GM06990 (cell line): ENCODE data around the gene AKAP6.

ENCODE experiments used
- DNase-seq: peaks from one replicate; pipeline ENCODE4 v3.0.0-alpha.2; 2011; ENCODE audit not compliant: insufficient read length; ENCODE audit errors: extremely low read depth
- H3K27me3 ChIP-seq: replicated peaks from 2 replicates; pipeline ENCODE4 v1.6.0; 2011; ENCODE audit warnings: low read length; ENCODE audit not compliant: control insufficient read depth, insufficient read depth
- H3K36me3 ChIP-seq: 2 replicates; pipeline ENCODE4 v1.5.1; 2011; ENCODE audit warnings: low read length; ENCODE audit not compliant: control insufficient read depth, insufficient read depth
- H3K4me3 ChIP-seq: replicated peaks from 2 replicates; pipeline ENCODE4 v1.5.1; 2011; ENCODE audit warnings: low read depth, mild to moderate bottlenecking, control low read depth, low read length
- TF ChIP-seq, protein P1 (sequence below): IDR thresholded peaks from 2 replicates; pipeline ENCODE4 v1.5.1; 2011; ENCODE audit warnings: low read length, control low read depth, mild to moderate bottlenecking, inconsistent platforms; ENCODE audit not compliant: insufficient read depth, poor library complexity, severe bottlenecking

AKAP6 gene

DNA sequence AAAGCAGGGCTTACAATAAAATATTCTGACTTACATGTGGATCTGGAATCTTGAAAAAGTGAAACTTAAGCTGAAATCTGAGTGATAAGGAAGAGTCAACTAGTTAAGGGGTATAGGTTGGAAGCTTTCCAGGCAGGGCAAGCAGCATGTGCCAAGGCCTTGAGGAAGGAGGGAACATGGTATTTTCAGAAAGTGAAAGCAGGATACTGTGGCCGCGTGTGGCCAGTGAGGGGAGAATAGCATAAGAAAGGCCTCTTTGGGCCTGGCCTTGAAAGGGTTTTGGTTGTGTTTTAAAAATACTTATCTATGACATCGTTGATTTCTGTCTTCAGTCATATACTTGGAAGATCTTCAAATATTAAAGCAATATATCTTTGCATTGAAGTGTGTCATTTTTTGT lies 213.4 kb downstream of the AKAP6 start:
- H3K36me3 ChIP-seq: no peaks in the 10 kb centered on the region
- H3K27me3 ChIP-seq: no peaks in the 10 kb centered on the region
- DNase-seq: no peak
- TF ChIP-seq, protein P1, sequence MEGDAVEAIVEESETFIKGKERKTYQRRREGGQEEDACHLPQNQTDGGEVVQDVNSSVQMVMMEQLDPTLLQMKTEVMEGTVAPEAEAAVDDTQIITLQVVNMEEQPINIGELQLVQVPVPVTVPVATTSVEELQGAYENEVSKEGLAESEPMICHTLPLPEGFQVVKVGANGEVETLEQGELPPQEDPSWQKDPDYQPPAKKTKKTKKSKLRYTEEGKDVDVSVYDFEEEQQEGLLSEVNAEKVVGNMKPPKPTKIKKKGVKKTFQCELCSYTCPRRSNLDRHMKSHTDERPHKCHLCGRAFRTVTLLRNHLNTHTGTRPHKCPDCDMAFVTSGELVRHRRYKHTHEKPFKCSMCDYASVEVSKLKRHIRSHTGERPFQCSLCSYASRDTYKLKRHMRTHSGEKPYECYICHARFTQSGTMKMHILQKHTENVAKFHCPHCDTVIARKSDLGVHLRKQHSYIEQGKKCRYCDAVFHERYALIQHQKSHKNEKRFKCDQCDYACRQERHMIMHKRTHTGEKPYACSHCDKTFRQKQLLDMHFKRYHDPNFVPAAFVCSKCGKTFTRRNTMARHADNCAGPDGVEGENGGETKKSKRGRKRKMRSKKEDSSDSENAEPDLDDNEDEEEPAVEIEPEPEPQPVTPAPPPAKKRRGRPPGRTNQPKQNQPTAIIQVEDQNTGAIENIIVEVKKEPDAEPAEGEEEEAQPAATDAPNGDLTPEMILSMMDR: no peak
- H3K4me3 ChIP-seq: no peak overlapping the region

GRCh38 chr14:32545095-32545494 lies 216.0 kb downstream of the AKAP6 start:
- Histone ChIP-seq H3K4me3 (no peak overlapping the region), H3K27me3 (no peaks in the 10 kb centered on the region), H3K36me3 (no peaks in the 10 kb centered on the region)
- TF ChIP-seq, protein P1: no peak
- no peak for DNase-seq

- no peaks in the 10 kb centered on the region for H3K36me3 ChIP-seq
Measured at GRCh38 chr14:32545506-32546210, 216.6 kb downstream of the AKAP6 start.

GRCh38 chr14:32546246-32546645 lies 217.1 kb downstream of the AKAP6 start:
- H3K4me3 ChIP-seq: no peak overlapping the region
- no peaks in the 10 kb centered on the region for H3K27me3 ChIP-seq
- H3K36me3 ChIP-seq: no peaks in the 10 kb centered on the region
- TF ChIP-seq, protein P1: no peak
- DNase-seq: no peak

More at GRCh38 chr14:32545506-32546210, 216.6 kb downstream of the AKAP6 start:
- Histone ChIP-seq H3K27me3 (no peaks in the 10 kb centered on the region), H3K4me3 (no peak overlapping the region)
- no peak for DNase-seq
- TF ChIP-seq, protein P1: no peak

DNA sequence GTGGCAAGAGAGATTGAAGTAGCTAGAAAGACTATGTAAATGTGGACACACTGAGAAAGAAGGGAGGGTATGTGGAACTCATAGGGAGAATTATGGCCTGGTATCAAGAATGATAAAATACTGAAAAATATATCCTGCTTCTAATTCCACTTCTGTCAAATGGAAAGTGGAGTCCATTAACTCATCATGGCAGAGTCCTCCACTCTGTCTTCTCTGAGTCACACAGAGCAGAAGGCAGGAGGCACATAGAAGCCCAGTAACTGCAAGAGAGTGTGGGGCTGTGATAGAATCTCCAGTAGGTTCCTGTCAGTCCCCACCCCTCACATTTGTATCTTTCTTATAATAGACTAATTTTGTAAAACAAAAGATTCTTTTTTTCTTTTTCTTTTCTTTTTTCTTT lies 223.7 kb downstream of the AKAP6 start:
- TF ChIP-seq, protein P1: no peak
- Histone ChIP-seq H3K36me3 (no peaks in the 10 kb centered on the region), H3K27me3 (no peaks in the 10 kb centered on the region), H3K4me3 (no peak overlapping the region)
- DNase-seq: no peak
